Left ventricle myocardium inferior (tissue), 1 donor: Measurements from ENCODE around the gene APC. TPM values are rescaled to one million over a fixed set of nuclear protein-coding genes. Genes with fewer than 3 reads are reported as not detected.

Experiments used
- DNase-seq: peaks from one replicate; pipeline ENCODE4 v3.0.0-alpha.2; 2020
- H3K27ac ChIP-seq: fragments of 200-600 bp; replicated peaks from 2 replicates; pipeline ENCODE4 v1.8.0; 2021
- H3K27me3 ChIP-seq: fragments of 200-600 bp; 2 replicates; pipeline ENCODE4 v1.8.0; 2021; ENCODE audit warnings: low read depth
- H3K36me3 ChIP-seq: fragments of 200-600 bp; 2 replicates; pipeline ENCODE4 v1.8.0; 2021
- H3K4me1 ChIP-seq: fragments of 200-600 bp; 2 replicates; pipeline ENCODE4 v1.8.0; 2021
- H3K4me3 ChIP-seq: fragments of 200-600 bp; 2 replicates; pipeline ENCODE4 v1.8.0; 2021; ENCODE audit warnings: mild to moderate bottlenecking, moderate library complexity
- H3K9me3 ChIP-seq: fragments of 200-600 bp; replicated peaks from 2 replicates; pipeline ENCODE4 v1.8.0; 2021
- CTCF ChIP-seq: fragments of 200-600 bp; IDR thresholded peaks from 2 replicates; pipeline ENCODE4 v1.8.0; 2021; ENCODE audit warnings: antibody characterized with exemption, mild to moderate bottlenecking, borderline replicate concordance
- intact Hi-C: fragments of 100-400 bp; cut with micrococcal nuclease; formaldehyde crosslinking; loops from one replicate; pipeline ENCODE4 v1.11.0; 2022
- total RNA-seq: library from RNA; stranded (reverse); fragmentation: NEBNext Ultra II Directional; extraction: Animal tissue kit (Norgen Biotek cat#: 25700); gene quantifications from one replicate; pipeline ENCODE4 v1.2.1, GENCODE V29; 2021
- donor health status: DM: no; HTN: yes; CAD: no; lungs with severe emphysema.

The APC gene
- total RNA-seq, 1 donor from 2014 or later = 33.4 TPM

GRCh38 chr5:112895682-112896081 is 158.0 kb downstream of the APC start:
- Histone ChIP-seq H3K4me3 (no peak overlapping the region), H3K9me3 (no peaks in the 10 kb centered on the region), H3K27me3 (no peaks in the 10 kb centered on the region), H3K36me3 (peaks cover 55% of the 10 kb centered on the region), H3K4me1 (peaks cover 44% of the 10 kb centered on the region), H3K27ac (peak overlapping the region; percentile 78)
- DNase-seq = no peak
- TF ChIP-seq CTCF = no peak
- intact Hi-C loops = no loop called here

Other genes starting within 250 kb of the APC start
- 31.6 TPM for gene SRP19, start 123.4 kb downstream of the APC start, total RNA-seq
- 137 TPM for gene REEP5, start 184.3 kb downstream of the APC start, total RNA-seq
- gene DCP2, start 238.9 kb downstream of the APC start, total RNA-seq = 19.2 TPM